Caki2 (cell line): ENCODE data around the gene JMJD1C. TPM values are rescaled to one million over a fixed set of nuclear protein-coding genes. Genes with fewer than 3 reads are reported as not detected.

Experiments
- DNase-seq: peaks from one replicate; pipeline ENCODE4 v3.0.0-alpha.2; 2015; ENCODE audit warnings: low read depth
- in situ Hi-C: cut with HindIII; loops from 2 replicates; pipeline ENCODE4 v1.10.0; 2016; ENCODE audit warnings: low sequenced_read_pairs, low pct_unique_long_range_greater_than_20kb, mixed read lengths
- total RNA-seq: library from RNA; depleted of rRNA; stranded (reverse); fragments of >200 nt; shearing (Covaris generic); gene quantifications from 2 replicates; pipeline ENCODE4 v1.2.3, GENCODE V29; 2014; ENCODE audit warnings: low replicate concordance

JMJD1C gene
- total RNA-seq, 1 experiment from 2014 or later = 31.0 TPM

DNA sequence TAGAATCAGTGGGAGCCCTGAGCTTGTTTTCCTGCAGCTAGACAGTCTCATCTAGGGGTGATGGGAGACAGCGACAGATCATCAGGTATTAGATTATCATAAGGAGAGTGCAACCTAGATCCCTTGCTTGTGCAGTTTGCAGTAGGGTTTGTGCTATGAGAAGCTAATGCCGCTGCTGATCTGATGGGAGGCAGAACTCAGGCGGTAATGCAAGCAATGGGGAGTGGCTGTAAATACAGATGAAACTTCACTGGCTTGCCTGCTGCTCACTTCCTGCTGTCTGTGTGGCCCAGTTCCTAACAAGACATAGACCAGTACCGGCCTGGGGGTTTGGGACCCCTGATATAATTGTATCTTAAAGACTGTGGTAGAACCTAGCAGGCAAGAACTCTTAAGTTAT is 315.0 kb downstream of the JMJD1C start:
- DNase-seq = no peak
- in situ Hi-C loops = loop anchor here (25.0 kb wide), 2 partner anchors 562 to 563 kb away; no protein-coding TSS in a partner anchor

DNA sequence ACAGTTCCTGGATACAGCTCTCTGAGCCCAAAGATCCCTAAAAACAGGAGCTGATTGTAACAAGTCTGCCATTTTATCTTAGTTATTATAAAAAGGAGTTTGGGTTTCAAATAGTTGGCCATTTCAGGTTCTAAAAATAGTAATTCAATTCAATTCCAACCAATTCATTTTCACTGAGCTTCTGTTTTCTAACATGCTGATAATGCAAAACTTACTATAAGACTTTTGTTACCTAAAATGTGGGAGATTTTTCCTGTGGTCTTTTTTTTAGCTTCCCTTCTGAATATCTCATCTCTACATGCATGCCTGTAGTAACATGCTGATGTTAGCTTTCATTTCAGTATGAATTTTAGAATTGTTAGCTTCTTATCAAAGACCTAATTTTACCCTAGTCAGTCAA is 319.3 kb downstream of the JMJD1C start:
- no peak for DNase-seq
- in situ Hi-C loops = no loop called here

DNA sequence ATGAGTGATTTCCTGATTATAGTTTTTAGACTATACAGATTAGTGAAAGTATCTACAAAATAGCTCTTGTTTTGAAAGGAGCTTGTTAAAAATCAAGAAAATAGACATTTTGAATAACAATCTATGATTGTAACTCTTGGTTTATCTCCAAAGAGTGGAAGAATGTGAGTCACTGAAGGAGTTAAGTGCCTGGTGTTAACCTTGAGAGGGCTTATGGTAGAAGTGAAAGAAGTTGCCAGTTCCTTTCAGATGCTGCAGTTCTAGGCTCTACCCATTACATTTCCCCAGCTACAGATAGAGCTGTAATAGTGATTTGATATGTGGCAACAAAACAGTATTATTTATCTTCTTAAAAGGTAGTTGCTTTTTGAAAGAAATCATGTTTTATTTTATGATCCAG is 320.0 kb downstream of the JMJD1C start:
- no peak for DNase-seq
- in situ Hi-C loops = no loop called here

DNA sequence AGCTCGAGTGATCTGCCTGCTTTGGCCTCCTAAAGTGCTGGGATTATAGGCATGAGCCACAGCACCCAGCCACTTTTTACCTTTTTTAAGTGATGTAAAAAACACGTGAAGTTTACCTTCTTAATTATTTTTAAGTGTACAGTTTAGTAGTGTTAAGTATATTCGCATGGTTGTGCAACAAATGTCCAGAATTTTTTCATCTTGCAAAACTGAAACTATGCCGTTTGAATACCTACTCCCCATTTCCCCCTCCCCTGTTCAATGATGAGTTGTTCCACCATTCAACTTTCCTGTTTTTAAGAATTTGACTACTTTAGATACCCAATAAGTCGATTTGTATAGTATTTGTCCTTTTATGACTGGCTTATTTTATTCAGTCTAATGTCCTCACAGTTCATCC is 321.8 kb downstream of the JMJD1C start:
- in situ Hi-C loops = no loop called here
- no peak for DNase-seq

DNA sequence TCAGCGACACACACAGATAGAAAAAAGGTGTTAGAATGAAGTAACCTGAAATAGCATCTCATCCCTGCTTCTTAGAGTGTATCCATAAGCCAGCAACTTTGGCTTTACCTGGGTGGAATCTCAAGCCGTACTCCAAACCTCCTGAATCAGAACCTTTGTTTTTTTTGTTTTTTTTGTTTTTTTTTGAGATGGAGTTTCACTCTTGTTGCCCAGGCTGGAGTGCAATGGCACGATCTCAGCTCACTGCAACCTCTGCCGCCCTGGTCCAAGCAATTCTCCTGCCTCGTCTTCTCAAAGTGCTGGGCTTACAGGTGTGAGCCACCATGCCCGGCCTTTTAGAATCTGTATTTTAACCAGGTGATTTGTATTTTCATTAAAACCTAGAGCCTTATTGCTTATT is 323.6 kb downstream of the JMJD1C start:
- in situ Hi-C loops = no loop called here

DNA sequence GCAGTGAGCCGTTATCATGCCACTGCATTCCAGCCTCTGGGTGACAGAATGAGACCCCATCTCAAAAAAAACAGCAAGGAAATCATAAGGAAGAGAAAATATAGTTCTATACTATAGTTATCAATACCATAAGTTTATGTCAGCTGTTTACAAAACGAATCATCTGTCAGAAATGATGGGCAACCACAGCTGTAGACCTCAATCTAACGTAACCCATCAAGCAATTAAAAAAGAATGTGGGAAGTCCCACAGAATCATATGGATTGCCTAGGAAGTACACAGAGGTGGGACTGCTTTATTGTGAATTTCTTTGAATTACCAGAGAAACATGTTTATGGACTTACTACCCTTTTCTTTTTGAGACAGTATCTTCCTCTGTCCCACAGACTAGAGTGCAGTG is 325.7 kb downstream of the JMJD1C start:
- no peak for DNase-seq
- in situ Hi-C loops = no loop called here

More for the DNA sequence above, 323.6 kb downstream of the JMJD1C start:
- no peak for DNase-seq

DNA sequence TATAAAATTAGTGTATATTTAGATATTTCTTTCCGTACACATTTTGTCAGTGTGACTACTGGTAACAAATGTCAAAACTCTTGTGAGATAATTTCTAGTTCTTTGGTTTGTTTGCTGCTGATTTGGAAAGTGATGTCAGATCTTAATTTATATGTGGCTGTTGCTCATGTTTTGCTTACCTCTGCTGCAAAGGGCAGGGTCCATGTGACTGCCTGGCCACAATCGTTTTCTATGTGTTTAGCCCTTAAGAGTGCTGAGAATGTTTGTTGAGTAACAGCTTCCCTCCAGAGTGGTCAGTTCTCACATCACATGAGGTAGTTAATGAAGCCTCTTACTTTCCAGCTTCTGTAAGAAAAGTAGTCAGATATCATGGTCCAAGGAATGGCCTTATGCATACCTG is 328.5 kb downstream of the JMJD1C start:
- peak; percentile 44 for DNase-seq
- in situ Hi-C loops = no loop called here

DNA sequence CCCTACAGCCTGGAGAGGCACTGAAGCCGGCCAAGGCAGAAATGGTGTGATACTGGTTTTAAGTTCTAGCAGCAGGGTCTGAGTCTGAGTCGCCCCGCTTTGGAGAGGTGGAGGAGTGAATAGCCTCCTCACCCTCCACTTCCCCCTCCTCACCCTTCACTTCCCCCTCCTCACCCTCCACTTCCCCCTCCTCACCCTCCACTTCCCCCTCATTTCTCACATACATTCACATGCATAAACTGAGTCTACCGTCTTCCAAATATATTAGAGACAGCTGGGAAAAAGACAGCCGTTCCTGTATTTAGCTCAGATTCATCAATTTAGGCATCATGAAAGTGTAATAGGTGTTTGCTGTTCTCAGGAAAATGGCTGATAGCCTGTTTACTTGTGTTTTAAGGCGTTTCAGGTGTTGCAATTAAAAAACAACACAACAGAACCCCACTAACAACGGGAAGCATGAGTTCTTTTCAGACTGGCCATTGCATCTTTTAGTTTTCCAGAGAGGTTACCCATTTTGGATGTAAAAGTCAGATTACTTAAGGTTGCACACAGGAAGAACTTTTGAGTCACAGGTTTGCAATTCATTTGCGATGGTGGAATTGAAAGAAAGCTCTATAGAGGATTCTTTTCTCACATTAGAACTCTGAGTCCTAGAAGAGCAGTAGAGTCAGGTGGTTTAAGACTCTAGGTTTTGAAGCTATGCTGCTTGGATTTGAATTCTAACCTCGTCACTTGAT is 331.8 kb downstream of the JMJD1C start:
- in situ Hi-C loops = no loop called here

DNA sequence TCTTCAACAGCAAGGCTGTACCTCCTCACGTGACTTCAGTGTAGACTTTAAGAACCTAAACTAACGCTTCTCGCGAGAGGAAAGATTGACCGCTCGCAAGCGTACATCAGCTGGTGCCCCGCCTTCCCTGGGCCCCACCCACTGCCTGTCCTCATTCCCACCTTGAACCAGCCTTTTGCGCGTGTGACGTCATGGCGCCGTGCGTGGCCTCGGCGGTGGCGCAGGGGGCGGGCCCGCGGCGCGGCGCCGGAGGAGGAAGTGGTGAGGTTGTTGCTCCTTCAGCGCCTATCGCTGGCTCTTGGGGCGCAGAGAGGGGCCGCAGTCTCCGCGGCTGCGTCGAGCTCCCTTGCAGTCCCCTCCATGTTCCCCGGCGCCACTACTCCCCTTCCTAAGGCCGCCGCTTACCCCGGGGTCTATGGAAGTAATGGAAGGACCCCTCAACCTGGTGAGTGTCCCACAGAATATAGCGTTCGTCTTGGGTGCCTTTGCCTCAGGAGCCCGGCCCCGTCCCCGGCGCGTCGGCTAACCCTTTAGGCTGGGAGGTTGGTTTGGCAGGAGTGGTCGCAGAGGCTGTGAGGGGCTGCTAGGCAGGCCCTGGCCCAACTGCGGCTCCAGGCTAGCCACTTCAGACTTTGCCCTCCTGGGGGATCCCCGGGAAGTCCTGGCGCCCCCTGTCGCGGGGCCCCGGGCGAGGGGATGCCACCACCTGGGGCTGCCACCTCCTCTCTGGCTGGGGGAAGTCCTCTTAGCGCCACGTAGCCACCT is 332.5 kb downstream of the JMJD1C start, which contains the start of gene NRBF2:
NRBF2 (plus strand) TSS at position 273 of the 765 bp plus-strand sequence; CDS start at position 416, 143 bp downstream.
- peak; percentile 98 for DNase-seq
- in situ Hi-C loops = no loop called here

More for the DNA sequence above, 331.8 kb downstream of the JMJD1C start:
- DNase-seq = no peak

DNA sequence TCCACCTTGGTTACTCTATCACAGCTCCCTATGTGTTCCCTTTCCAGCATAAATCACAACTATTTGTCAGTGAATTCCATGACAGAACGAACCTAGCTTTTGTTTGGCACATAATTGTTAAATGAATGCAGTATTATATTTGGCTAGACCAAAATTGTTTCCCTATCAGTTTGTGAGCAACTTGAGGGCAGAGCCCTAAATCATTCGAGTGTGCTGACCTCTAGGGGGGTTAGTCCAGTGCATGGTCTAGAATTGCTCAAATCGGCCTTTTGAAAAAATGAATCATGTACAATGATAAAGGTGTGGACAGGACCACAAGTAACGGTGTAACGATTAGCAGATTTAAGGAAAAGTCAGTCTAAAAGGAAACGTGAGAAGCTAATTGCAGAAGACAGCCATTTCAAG is 333.1 kb downstream of the JMJD1C start:
- in situ Hi-C loops = no loop called here

DNA sequence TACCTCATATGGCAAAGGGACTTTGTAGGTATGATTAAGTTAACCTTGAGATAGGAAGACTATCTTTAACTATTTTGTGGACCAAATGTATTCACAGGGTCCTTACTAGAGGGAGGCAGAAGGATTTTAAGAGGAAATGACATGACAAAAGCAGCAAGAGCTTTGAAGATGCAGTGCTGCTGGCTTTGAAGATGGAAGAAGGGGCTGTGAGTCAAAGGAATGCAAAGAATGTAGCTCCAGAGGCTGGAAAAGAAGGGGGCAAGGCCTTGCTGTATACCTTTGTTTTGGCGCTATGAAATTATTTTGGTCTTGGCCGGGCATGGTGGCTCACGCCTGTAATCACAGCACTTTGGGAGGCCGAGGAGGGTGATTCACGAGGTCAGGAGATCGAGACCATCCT is 335.9 kb downstream of the JMJD1C start:
- in situ Hi-C loops = no loop called here
- no peak for DNase-seq

More for the DNA sequence above, 333.1 kb downstream of the JMJD1C start:
- DNase-seq = no peak

DNA sequence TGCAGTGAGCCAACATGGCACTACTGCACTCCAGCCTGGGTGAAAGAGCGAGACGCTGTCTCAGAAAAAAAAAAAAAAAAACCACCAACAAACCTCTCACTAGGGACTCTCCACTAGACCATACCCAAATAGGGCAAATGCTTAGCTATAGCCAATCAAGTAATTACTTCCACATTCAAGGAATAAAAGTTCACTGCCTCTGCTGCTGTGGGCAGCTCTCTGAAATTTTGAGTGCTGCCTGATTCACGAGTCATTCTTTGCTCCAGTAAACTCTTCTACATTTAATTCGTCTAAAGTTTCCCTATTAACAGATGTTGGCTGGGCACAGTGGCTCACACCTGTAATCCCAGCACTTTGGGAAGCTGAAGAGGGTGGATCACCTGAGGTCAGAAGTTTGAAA is 337.3 kb downstream of the JMJD1C start:
- peak; percentile 33 for DNase-seq
- in situ Hi-C loops = no loop called here

DNA sequence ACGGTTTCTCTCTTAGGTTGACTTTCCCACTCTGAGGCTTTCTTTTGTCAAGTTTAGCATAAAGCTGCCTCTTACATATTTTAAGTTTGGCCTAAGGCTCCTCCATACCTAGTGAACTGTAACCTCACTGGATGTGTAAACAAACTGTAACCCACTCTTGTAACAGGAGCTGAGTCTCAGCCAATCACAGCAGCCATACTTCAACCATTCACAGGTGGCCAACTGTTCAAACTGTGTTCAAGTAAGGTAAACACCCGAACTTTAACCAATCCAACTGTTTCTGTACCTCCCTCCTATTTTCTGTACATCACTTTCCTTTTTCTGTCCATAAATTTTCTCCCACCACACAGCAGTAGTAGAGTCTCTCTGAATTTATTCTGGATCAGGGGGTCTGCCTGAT is 340.3 kb downstream of the JMJD1C start:
- in situ Hi-C loops = no loop called here
- DNase-seq = no peak

DNA sequence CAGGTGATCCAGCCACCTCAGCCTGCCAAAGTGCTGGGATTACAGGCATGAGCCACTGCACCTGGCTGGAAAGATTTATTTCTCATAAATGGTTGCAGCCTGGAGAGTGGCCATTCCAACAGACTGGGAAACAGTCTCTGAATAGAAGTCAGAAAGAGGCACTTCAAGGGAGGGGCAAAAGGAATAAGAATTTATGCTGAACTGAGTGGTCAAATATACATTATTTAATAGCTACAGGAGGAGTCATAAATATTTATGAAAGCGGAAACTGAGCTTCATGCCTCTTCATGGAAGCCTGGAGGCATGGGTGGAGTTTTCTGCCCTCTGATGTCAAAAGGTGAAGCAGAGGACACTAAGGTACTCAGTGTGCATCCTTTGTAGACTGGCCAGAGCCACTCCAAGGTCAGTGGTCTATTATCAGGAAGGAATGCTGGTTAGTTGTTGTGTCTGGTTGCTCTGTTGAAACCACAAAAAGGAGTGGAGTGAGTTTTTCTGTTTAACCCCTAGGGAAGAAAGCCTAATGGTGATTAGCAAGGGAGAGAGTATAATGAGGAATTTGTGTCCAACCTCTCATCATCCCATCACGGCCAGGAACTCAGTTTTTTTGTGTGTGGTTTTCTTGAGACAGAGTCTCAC is 341.9 kb downstream of the JMJD1C start:
- DNase-seq = no peak
- in situ Hi-C loops = no loop called here

DNA sequence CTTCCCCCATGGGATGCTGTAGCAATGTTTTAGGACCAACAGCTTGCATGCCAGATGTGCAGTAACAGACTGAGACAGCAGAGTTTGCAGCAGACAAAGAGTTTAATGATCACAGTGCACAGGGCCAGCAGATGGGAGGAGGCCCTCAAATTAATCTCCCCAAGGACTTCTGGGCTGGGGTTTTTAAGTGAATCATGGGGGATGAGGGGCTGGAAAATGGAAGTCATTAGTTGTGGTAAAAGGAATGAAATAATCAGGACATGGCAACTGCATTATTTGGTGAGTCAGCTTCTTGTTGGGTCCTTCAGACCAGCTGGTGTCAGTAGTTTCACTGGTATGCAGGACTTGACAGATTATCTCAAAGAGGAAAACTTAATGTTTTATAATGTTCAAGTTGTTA is 345.2 kb downstream of the JMJD1C start:
- no peak for DNase-seq
- in situ Hi-C loops = no loop called here

DNA sequence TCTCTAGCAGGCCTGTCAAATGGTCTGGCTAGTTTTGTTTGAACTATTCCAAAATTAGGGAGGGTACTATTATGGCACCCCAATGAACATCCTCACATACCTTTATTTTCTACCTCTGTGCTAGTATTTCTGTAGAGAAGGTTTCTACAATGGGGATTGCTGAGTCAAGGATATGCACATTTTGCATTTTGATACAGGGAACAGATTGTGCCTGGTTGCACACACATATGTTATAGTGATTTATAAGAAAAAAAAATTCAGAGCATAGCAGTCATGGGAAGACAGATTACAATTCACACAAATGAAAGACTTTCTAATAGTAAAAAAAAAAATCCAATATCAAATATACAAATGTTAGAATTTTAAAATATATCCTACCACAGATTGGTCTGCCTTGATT is 346.7 kb downstream of the JMJD1C start:
- in situ Hi-C loops = no loop called here
- DNase-seq = no peak
